WTC11 (cell line): Measurements from ENCODE around the gene LARP4. TPM values are rescaled to one million over a fixed set of nuclear protein-coding genes. Genes with fewer than 3 reads are reported as not detected.

Experiments
- ATAC-seq: fragments of 200-7000 bp; cut with Tn5 transposase; 2 replicates; pipeline ENCODE4 v1.10.0; 2021; ENCODE audit warnings: mild to moderate bottlenecking, moderate library complexity
- CTCF ChIA-PET: fragments of 300-600 bp; sonication (Branson Sonifier 250); formaldehyde crosslinking; loops from one replicate; lab custom pipeline; 2021; ENCODE audit warnings: antibody characterized with exemption; lab: Charles Lee
- POLR2A ChIA-PET: fragments of 350-600 bp; sonication (Branson Sonifier 250); formaldehyde crosslinking; loops from one replicate; lab custom pipeline; 2021; ENCODE audit warnings: antibody characterized with exemption; lab: Charles Lee
- DNase-seq: peaks from one replicate; pipeline ENCODE4 v3.0.0; 2021; ENCODE audit warnings: low spot score
- H3K27ac Mint-ChIP-seq: 2 replicates; pipeline ENCODE4 v1.8.0; 2021; ENCODE audit warnings: mixed read lengths
- H3K27me3 Mint-ChIP-seq: 2 replicates; pipeline ENCODE4 v1.8.0; 2021; ENCODE audit warnings: low read depth, mild to moderate bottlenecking, moderate library complexity, mixed read lengths
- H3K36me3 Mint-ChIP-seq: 2 replicates; pipeline ENCODE4 v1.8.0; 2021; ENCODE audit warnings: mixed read lengths
- H3K4me1 Mint-ChIP-seq: 2 replicates; pipeline ENCODE4 v1.8.0; 2022; ENCODE audit warnings: mixed read lengths
- H3K4me3 Mint-ChIP-seq: 2 replicates; pipeline ENCODE4 v1.8.0; 2021; ENCODE audit warnings: mild to moderate bottlenecking, moderate library complexity, mixed read lengths
- H3K9me3 Mint-ChIP-seq: 2 replicates; pipeline ENCODE4 v1.8.0; 2021; ENCODE audit warnings: mixed read lengths
- ATF2 ChIP-seq: sonication (generic); formaldehyde crosslinking; IDR thresholded peaks from 2 replicates; pipeline ENCODE4 v1.8.1; 2022; ENCODE audit warnings: low read depth, missing genetic modification reagents, borderline replicate concordance
- CBFB ChIP-seq: sonication (generic); formaldehyde crosslinking; IDR thresholded peaks from 2 replicates; pipeline ENCODE4 v1.8.1; 2022; ENCODE audit warnings: mild to moderate bottlenecking, low read depth, missing genetic modification reagents
- E2F4 ChIP-seq: sonication (generic); formaldehyde crosslinking; IDR thresholded peaks from 2 replicates; pipeline ENCODE4 v1.8.1; 2022; ENCODE audit warnings: low read depth, mild to moderate bottlenecking, moderate library complexity, missing genetic modification reagents, borderline replicate concordance
- FOXK1 ChIP-seq: sonication (generic); formaldehyde crosslinking; IDR thresholded peaks from 2 replicates; pipeline ENCODE4 v1.8.0; 2022; ENCODE audit warnings: mild to moderate bottlenecking, moderate library complexity, missing genetic modification reagents
- FOXP4 ChIP-seq: sonication (generic); formaldehyde crosslinking; IDR thresholded peaks from 2 replicates; pipeline ENCODE4 v1.8.0; 2022; ENCODE audit warnings: mild to moderate bottlenecking, missing genetic modification reagents
- GTF2I ChIP-seq: fragments of 250-450 bp; sonication (Bioruptor Pico); conservative IDR thresholded peaks from 2 replicates; pipeline ENCODE4 v1.4.0; 2021; ENCODE audit warnings: mild to moderate bottlenecking
- HMGA2 ChIP-seq: fragments of 250-450 bp; sonication (Bioruptor Pico); IDR thresholded peaks from 2 replicates; pipeline ENCODE4 v1.4.0; 2021; ENCODE audit warnings: mild to moderate bottlenecking, moderate library complexity
- MLX ChIP-seq: sonication (generic); formaldehyde crosslinking; IDR thresholded peaks from 2 replicates; pipeline ENCODE4 v1.8.1; 2023; ENCODE audit warnings: mild to moderate bottlenecking, missing genetic modification reagents, moderate library complexity
- MXD4 ChIP-seq: fragments of 250-450 bp; sonication (Bioruptor Pico); IDR thresholded peaks from 2 replicates; pipeline ENCODE4 v1.8.0; 2021; ENCODE audit warnings: mild to moderate bottlenecking, moderate library complexity, borderline replicate concordance
- NR3C1 ChIP-seq: sonication (generic); formaldehyde crosslinking; conservative IDR thresholded peaks from 2 replicates; pipeline ENCODE4 v1.8.1; 2023; ENCODE audit warnings: low read depth, mild to moderate bottlenecking, missing genetic modification reagents
- PRDM15 ChIP-seq: sonication (generic); formaldehyde crosslinking; IDR thresholded peaks from 2 replicates; pipeline ENCODE4 v1.8.0; 2022; ENCODE audit warnings: missing genetic modification reagents
- PREB ChIP-seq: sonication (generic); formaldehyde crosslinking; IDR thresholded peaks from 2 replicates; pipeline ENCODE4 v1.8.1; 2022; ENCODE audit warnings: mild to moderate bottlenecking, missing genetic modification reagents, moderate library complexity, borderline replicate concordance
- RELA ChIP-seq: sonication (generic); formaldehyde crosslinking; IDR thresholded peaks from 2 replicates; pipeline ENCODE4 v1.8.1; 2022; ENCODE audit warnings: missing genetic modification reagents, mild to moderate bottlenecking, borderline replicate concordance
- SP1 ChIP-seq: sonication (generic); formaldehyde crosslinking; conservative IDR thresholded peaks from 2 replicates; pipeline ENCODE4 v1.8.1; 2022; ENCODE audit warnings: missing genetic modification reagents
- TEAD1 ChIP-seq: sonication (generic); formaldehyde crosslinking; IDR thresholded peaks from 2 replicates; pipeline ENCODE4 v1.8.0; 2022; ENCODE audit warnings: mild to moderate bottlenecking, missing genetic modification reagents
- USF2 ChIP-seq: sonication (generic); formaldehyde crosslinking; IDR thresholded peaks from 2 replicates; pipeline ENCODE4 v1.8.1; 2023; ENCODE audit warnings: mild to moderate bottlenecking, missing genetic modification reagents, moderate library complexity
- ZNF138 ChIP-seq: sonication (generic); formaldehyde crosslinking; conservative IDR thresholded peaks from 2 replicates; pipeline ENCODE4 v1.8.1; 2022; ENCODE audit warnings: mild to moderate bottlenecking, moderate library complexity, missing genetic modification reagents
- ZNF219 ChIP-seq: sonication (generic); formaldehyde crosslinking; IDR thresholded peaks from 2 replicates; pipeline ENCODE4 v1.8.0; 2023; ENCODE audit warnings: missing genetic modification reagents, mild to moderate bottlenecking, borderline replicate concordance
- ZNF317 ChIP-seq: sonication (generic); formaldehyde crosslinking; IDR thresholded peaks from 2 replicates; pipeline ENCODE4 v1.8.1; 2023; ENCODE audit warnings: low read depth, mild to moderate bottlenecking, moderate library complexity, missing genetic modification reagents, borderline replicate concordance
- ZNF512 ChIP-seq: sonication (generic); formaldehyde crosslinking; IDR thresholded peaks from 2 replicates; pipeline ENCODE4 v1.8.1; 2022; ENCODE audit warnings: missing genetic modification reagents, borderline replicate concordance
- total RNA-seq: library from RNA; stranded (reverse); gene quantifications from 3 replicates; pipeline ENCODE4 v1.2.3, GENCODE V29; 2021

Gene LARP4
- total RNA-seq, 1 experiment from 2014 or later: 73.9 TPM

GRCh38 chr12:50515587-50515986 is 114.9 kb downstream of the LARP4 start (continued):
- TF ChIP-seq PRDM15 (no peak), RELA (CRISPR knock-in tag) (no peak), ZNF138 (CRISPR knock-in tag) (no peak), ZNF512 (CRISPR knock-in tag) (no peak), MLX (CRISPR knock-in tag) (no peak), ZNF219 (no peak), CBFB (CRISPR knock-in tag) (no peak), ZNF317 (CRISPR knock-in tag) (no peak), USF2 (CRISPR knock-in tag) (no peak)

- DNase-seq: no peak
- TF ChIP-seq TEAD1 (CRISPR knock-in tag) (no peak), E2F4 (CRISPR knock-in tag) (no peak), FOXP4 (CRISPR knock-in tag) (no peak), GTF2I (CRISPR knock-in tag) (no peak), PREB (CRISPR knock-in tag) (no peak), CBFB (CRISPR knock-in tag) (no peak), ATF2 (no peak), FOXK1 (CRISPR knock-in tag) (no peak), SP1 (no peak), MXD4 (CRISPR knock-in tag) (no peak), HMGA2 (CRISPR knock-in tag) (no peak), NR3C1 (CRISPR knock-in tag) (no peak)
- TF ChIP-seq, all 79 proteins: peak for 0
- Mint-ChIP-seq H3K27me3 (no peaks in the 10 kb centered on the region), H3K4me1 (peaks cover 3% of the 10 kb centered on the region; the same call in 1 of the 2 replicates), H3K36me3 (peaks cover 6% of the 10 kb centered on the region), H3K9me3 (no peaks in the 10 kb centered on the region), H3K27ac (no peak overlapping the region), H3K4me3 (no peak overlapping the region)
- CTCF ChIA-PET: no interaction called here
- POLR2A ChIA-PET: interaction anchor here (1.5 kb wide), 1 partner anchor 9 kb away, joined by 6 read pairs; no protein-coding TSS in a partner anchor
- ATAC-seq: no peak
These were observed 116.8 kb downstream of the LARP4 start for GRCh38 chr12:50517421-50518048.
